ENCODE measurements around the gene ACSM2A.
"Not testable (repeated sequence)": the region's sequence is repeated elsewhere in the genome, so short reads cannot be mapped to it uniquely, and the experiment has no call there.

Gene ACSM2A

GRCh38 chr16:20477188-20477744 is 25.9 kb downstream of the ACSM2A start:
- not testable (repeated sequence) for H3K9me3 ChIP-seq (ENCODE audit: insufficient read depth, low read depth, low read length); H3K9ac ChIP-seq (ENCODE audit: low read depth, low read length, poor library complexity, severe bottlenecking); H3F3A ChIP-seq (ENCODE audit: low read depth); H3K79me2 ChIP-seq (ENCODE audit: insufficient read depth, low read length); H2AFZ ChIP-seq (ENCODE audit: low read length); H4K20me1 ChIP-seq (ENCODE audit: insufficient read depth, low read length, poor library complexity, severe bottlenecking); H3K4me2 ChIP-seq (ENCODE audit: low read depth, low read length, poor library complexity, severe bottlenecking); H3K4me3 ChIP-seq (ENCODE audit: low read length, poor library complexity, severe bottlenecking); H3K9me2 ChIP-seq (replicated peaks; ENCODE audit: low read depth, low read length); H3K27me3 ChIP-seq (ENCODE audit: insufficient read depth, low read length, poor library complexity, severe bottlenecking); H3K4me1 ChIP-seq (ENCODE audit: insufficient read depth, low read length, poor library complexity, severe bottlenecking); H3K36me3 ChIP-seq (ENCODE audit: insufficient read depth, low read length)

GRCh38 chr16:20483989-20484388 is 32.7 kb downstream of the ACSM2A start:
- not testable (repeated sequence) for H3K4me2 ChIP-seq (ENCODE audit: low read depth, low read length, poor library complexity, severe bottlenecking); H3F3A ChIP-seq (ENCODE audit: low read depth); H3K36me3 ChIP-seq (ENCODE audit: insufficient read depth, low read length); H4K20me1 ChIP-seq (ENCODE audit: insufficient read depth, low read length, poor library complexity, severe bottlenecking); H3K4me1 ChIP-seq (ENCODE audit: insufficient read depth, low read length, poor library complexity, severe bottlenecking); H3K9ac ChIP-seq (ENCODE audit: low read depth, low read length, poor library complexity, severe bottlenecking); H3K4me3 ChIP-seq (ENCODE audit: low read length, poor library complexity, severe bottlenecking); H3K9me3 ChIP-seq (ENCODE audit: insufficient read depth, low read depth, low read length); H3K27me3 ChIP-seq (ENCODE audit: insufficient read depth, low read length, poor library complexity, severe bottlenecking); H2AFZ ChIP-seq (ENCODE audit: low read length); H3K79me2 ChIP-seq (ENCODE audit: insufficient read depth, low read length); H3K9me2 ChIP-seq (replicated peaks; ENCODE audit: low read depth, low read length)

- Histone ChIP-seq H4K20me1 (ENCODE audit: insufficient read depth, low read length, poor library complexity, severe bottlenecking) (no peaks in the 10 kb centered on the region), H3K4me2 (ENCODE audit: low read depth, low read length, poor library complexity, severe bottlenecking) (no peak overlapping the region), H3K9me3 (ENCODE audit: insufficient read depth, low read depth, low read length) (no peaks in the 10 kb centered on the region), H3K4me1 (ENCODE audit: insufficient read depth, low read length, poor library complexity, severe bottlenecking) (no peaks in the 10 kb centered on the region), H3K79me2 (ENCODE audit: insufficient read depth, low read length) (no peaks in the 10 kb centered on the region), H3K9ac (ENCODE audit: low read depth, low read length, poor library complexity, severe bottlenecking) (no peak overlapping the region), H3F3A (ENCODE audit: low read depth) (no peaks in the 10 kb centered on the region), H3K27me3 (ENCODE audit: insufficient read depth, low read length, poor library complexity, severe bottlenecking) (no peaks in the 10 kb centered on the region), H2AFZ (ENCODE audit: low read length) (no peak overlapping the region), H3K9me2 (replicated peaks; ENCODE audit: low read depth, low read length) (no peaks in the 10 kb centered on the region), H3K4me3 (ENCODE audit: low read length, poor library complexity, severe bottlenecking) (no peak overlapping the region), H3K36me3 (ENCODE audit: insufficient read depth, low read length) (no peaks in the 10 kb centered on the region)
- no peak for TF ChIP-seq CTCF (conservative IDR thresholded peaks at IDR 0.05; ENCODE audit: low read length)
These were observed 33.4 kb downstream of the ACSM2A start for GRCh38 chr16:20484726-20485125.

- H3K4me2 ChIP-seq (ENCODE audit: low read depth, low read length, poor library complexity, severe bottlenecking): no peak overlapping the region
- no peaks in the 10 kb centered on the region for H3K4me1 ChIP-seq (ENCODE audit: insufficient read depth, low read length, poor library complexity, severe bottlenecking)
- no peaks in the 10 kb centered on the region for H3K9me2 ChIP-seq (replicated peaks; ENCODE audit: low read depth, low read length)
- no peak overlapping the region for H3K4me3 ChIP-seq (ENCODE audit: low read length, poor library complexity, severe bottlenecking)
- H3K9ac ChIP-seq (ENCODE audit: low read depth, low read length, poor library complexity, severe bottlenecking): no peak overlapping the region
- H3K9me3 ChIP-seq (ENCODE audit: insufficient read depth, low read depth, low read length): no peaks in the 10 kb centered on the region
- H3K79me2 ChIP-seq (ENCODE audit: insufficient read depth, low read length): no peaks in the 10 kb centered on the region
- H3K27me3 ChIP-seq (ENCODE audit: insufficient read depth, low read length, poor library complexity, severe bottlenecking): no peaks in the 10 kb centered on the region
- no peaks in the 10 kb centered on the region for H4K20me1 ChIP-seq (ENCODE audit: insufficient read depth, low read length, poor library complexity, severe bottlenecking)
- H3F3A ChIP-seq (ENCODE audit: low read depth): no peaks in the 10 kb centered on the region
- H2AFZ ChIP-seq (ENCODE audit: low read length): no peak overlapping the region
- no peak for TF ChIP-seq EZH2phosphoT487 (IDR thresholded peaks at IDR 0.05; ENCODE audit: borderline replicate concordance)
- no peak for TF ChIP-seq CTCF (conservative IDR thresholded peaks at IDR 0.05; ENCODE audit: low read length)
- H3K36me3 ChIP-seq (ENCODE audit: insufficient read depth, low read length): no peaks in the 10 kb centered on the region
These were observed 34.1 kb downstream of the ACSM2A start for GRCh38 chr16:20485408-20485807.

GRCh38 chr16:20490994-20491393 is 39.7 kb downstream of the ACSM2A start:
- H3K4me3 ChIP-seq (ENCODE audit: low read length, poor library complexity, severe bottlenecking); H3K4me1 ChIP-seq (ENCODE audit: insufficient read depth, low read length, poor library complexity, severe bottlenecking); H3K36me3 ChIP-seq (ENCODE audit: insufficient read depth, low read length); H2AFZ ChIP-seq (ENCODE audit: low read length); H3K9me3 ChIP-seq (ENCODE audit: insufficient read depth, low read depth, low read length); H3F3A ChIP-seq (ENCODE audit: low read depth); H4K20me1 ChIP-seq (ENCODE audit: insufficient read depth, low read length, poor library complexity, severe bottlenecking); H3K79me2 ChIP-seq (ENCODE audit: insufficient read depth, low read length); H3K9ac ChIP-seq (ENCODE audit: low read depth, low read length, poor library complexity, severe bottlenecking); H3K27me3 ChIP-seq (ENCODE audit: insufficient read depth, low read length, poor library complexity, severe bottlenecking); H3K4me2 ChIP-seq (ENCODE audit: low read depth, low read length, poor library complexity, severe bottlenecking); H3K9me2 ChIP-seq (replicated peaks; ENCODE audit: low read depth, low read length): not testable (repeated sequence)

GRCh38 chr16:20491448-20491847 is 40.1 kb downstream of the ACSM2A start:
- H3K79me2 ChIP-seq (ENCODE audit: insufficient read depth, low read length): not testable (repeated sequence)

More at GRCh38 chr16:20491448-20491847, 40.1 kb downstream of the ACSM2A start:
- H3K9ac ChIP-seq (ENCODE audit: low read depth, low read length, poor library complexity, severe bottlenecking); H3F3A ChIP-seq (ENCODE audit: low read depth); H3K4me2 ChIP-seq (ENCODE audit: low read depth, low read length, poor library complexity, severe bottlenecking); H2AFZ ChIP-seq (ENCODE audit: low read length); H3K4me3 ChIP-seq (ENCODE audit: low read length, poor library complexity, severe bottlenecking); H3K36me3 ChIP-seq (ENCODE audit: insufficient read depth, low read length); H3K4me1 ChIP-seq (ENCODE audit: insufficient read depth, low read length, poor library complexity, severe bottlenecking); H3K27me3 ChIP-seq (ENCODE audit: insufficient read depth, low read length, poor library complexity, severe bottlenecking); H3K9me2 ChIP-seq (replicated peaks; ENCODE audit: low read depth, low read length); H3K9me3 ChIP-seq (ENCODE audit: insufficient read depth, low read depth, low read length); H4K20me1 ChIP-seq (ENCODE audit: insufficient read depth, low read length, poor library complexity, severe bottlenecking): not testable (repeated sequence)

Data from Loucy (cell line).